ENCODE measurements around the gene CFAP69. TPM values are rescaled to one million over a fixed set of nuclear protein-coding genes. Genes with fewer than 3 reads are reported as not detected.

The CFAP69 gene
- total RNA-seq, 1 experiment from 2014 or later: 3.4 TPM

GRCh38 chr7:90227259-90227658 lies 17.7 kb upstream of the CFAP69 start (continued):
- TF ChIP-seq PRDM15 (CRISPR knock-in tag; IDR thresholded peaks at IDR 0.05): no peak
- TF ChIP-seq ZMAT4 (CRISPR knock-in tag; IDR thresholded peaks at IDR 0.05): no peak
- TF ChIP-seq CREM (CRISPR knock-in tag; IDR thresholded peaks at IDR 0.05): no peak
- no peak for TF ChIP-seq KAT7 (CRISPR knock-in tag; IDR thresholded peaks at IDR 0.05; ENCODE audit: borderline replicate concordance)
- TF ChIP-seq USF2 (CRISPR knock-in tag; IDR thresholded peaks at IDR 0.05): no peak
- TF ChIP-seq, protein P1, sequence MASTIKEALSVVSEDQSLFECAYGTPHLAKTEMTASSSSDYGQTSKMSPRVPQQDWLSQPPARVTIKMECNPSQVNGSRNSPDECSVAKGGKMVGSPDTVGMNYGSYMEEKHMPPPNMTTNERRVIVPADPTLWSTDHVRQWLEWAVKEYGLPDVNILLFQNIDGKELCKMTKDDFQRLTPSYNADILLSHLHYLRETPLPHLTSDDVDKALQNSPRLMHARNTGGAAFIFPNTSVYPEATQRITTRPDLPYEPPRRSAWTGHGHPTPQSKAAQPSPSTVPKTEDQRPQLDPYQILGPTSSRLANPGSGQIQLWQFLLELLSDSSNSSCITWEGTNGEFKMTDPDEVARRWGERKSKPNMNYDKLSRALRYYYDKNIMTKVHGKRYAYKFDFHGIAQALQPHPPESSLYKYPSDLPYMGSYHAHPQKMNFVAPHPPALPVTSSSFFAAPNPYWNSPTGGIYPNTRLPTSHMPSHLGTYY (CRISPR knock-in tag; IDR thresholded peaks at IDR 0.05): no peak
- TF ChIP-seq ZNF396 (CRISPR knock-in tag; IDR thresholded peaks at IDR 0.05; ENCODE audit: borderline replicate concordance): no peak
- TF ChIP-seq, protein P2, sequence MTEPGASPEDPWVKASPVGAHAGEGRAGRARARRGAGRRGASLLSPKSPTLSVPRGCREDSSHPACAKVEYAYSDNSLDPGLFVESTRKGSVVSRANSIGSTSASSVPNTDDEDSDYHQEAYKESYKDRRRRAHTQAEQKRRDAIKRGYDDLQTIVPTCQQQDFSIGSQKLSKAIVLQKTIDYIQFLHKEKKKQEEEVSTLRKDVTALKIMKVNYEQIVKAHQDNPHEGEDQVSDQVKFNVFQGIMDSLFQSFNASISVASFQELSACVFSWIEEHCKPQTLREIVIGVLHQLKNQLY (CRISPR knock-in tag; IDR thresholded peaks at IDR 0.05): no peak
- no peak for TF ChIP-seq NR2C2 (CRISPR knock-in tag; IDR thresholded peaks at IDR 0.05)
- no peak for TF ChIP-seq OVOL2 (CRISPR knock-in tag; IDR thresholded peaks at IDR 0.05; ENCODE audit: borderline replicate concordance)
- TF ChIP-seq GTF2I (CRISPR knock-in tag; conservative IDR thresholded peaks at IDR 0.05): no peak

GRCh38 chr7:90229682-90230081 lies 15.3 kb upstream of the CFAP69 start:
- peak overlapping the region; percentile 24; the same call in 1 of the 2 replicates for H3K27ac Mint-ChIP-seq

DNA sequence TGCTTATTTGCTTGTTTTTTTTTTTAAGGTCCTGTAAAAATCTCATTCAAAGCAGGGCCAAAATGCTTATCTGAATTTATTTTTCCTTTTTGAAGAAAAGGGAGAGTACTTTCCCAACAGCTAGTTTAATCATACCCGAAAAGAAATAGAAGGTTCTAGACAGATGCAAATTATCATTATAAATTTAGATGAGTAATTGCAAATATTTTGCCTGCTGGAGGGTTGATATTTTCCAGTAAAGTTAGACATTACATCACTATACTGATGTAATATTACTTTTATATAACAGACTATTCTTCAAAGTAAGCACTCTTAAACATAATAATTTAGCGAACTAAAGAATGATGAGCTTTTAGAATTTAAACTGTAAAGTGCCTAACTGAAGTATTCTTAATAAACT lies 14.1 kb upstream of the CFAP69 start:
- DNase-seq (ENCODE audit: low spot score): no peak
- TF ChIP-seq FOXK1 (CRISPR knock-in tag; IDR thresholded peaks at IDR 0.05): no peak
- TF ChIP-seq JUN (CRISPR knock-in tag; IDR thresholded peaks at IDR 0.05): no peak
- TF ChIP-seq MYBL2 (CRISPR knock-in tag; IDR thresholded peaks at IDR 0.05): no peak
- TF ChIP-seq ESRRA (CRISPR knock-in tag; IDR thresholded peaks at IDR 0.05; ENCODE audit: borderline replicate concordance): no peak
- no peak for TF ChIP-seq MXD4 (CRISPR knock-in tag; IDR thresholded peaks at IDR 0.05; ENCODE audit: borderline replicate concordance)
- no peak for TF ChIP-seq ZMAT4 (CRISPR knock-in tag; IDR thresholded peaks at IDR 0.05)
- no peak for TF ChIP-seq CREM (CRISPR knock-in tag; IDR thresholded peaks at IDR 0.05)
- TF ChIP-seq CTCF (IDR thresholded peaks at IDR 0.05): no peak
- no peak for TF ChIP-seq KAT7 (CRISPR knock-in tag; IDR thresholded peaks at IDR 0.05; ENCODE audit: borderline replicate concordance)
- Mint-ChIP-seq H3K36me3 (peaks cover 3% of the 10 kb centered on the region; the same call in 1 of the 2 replicates), H3K27me3 (ENCODE audit: low read depth) (no peaks in the 10 kb centered on the region), H3K4me3 (no peak overlapping the region), H3K4me1 (peaks cover 8% of the 10 kb centered on the region), H3K27ac (no peak overlapping the region), H3K9me3 (no peaks in the 10 kb centered on the region)
- ChIA-PET POLR2A (no interaction called here), CTCF (no interaction called here)
- ATAC-seq: no peak

More at GRCh38 chr7:90229682-90230081, 15.3 kb upstream of the CFAP69 start:
- H3K4me1 Mint-ChIP-seq: peaks cover 18% of the 10 kb centered on the region
- H3K36me3 Mint-ChIP-seq: peaks cover 3% of the 10 kb centered on the region; the same call in 1 of the 2 replicates
- no peak for DNase-seq (ENCODE audit: low spot score)
- no peak overlapping the region for H3K4me3 Mint-ChIP-seq
- POLR2A ChIA-PET: no interaction called here
- H3K9me3 Mint-ChIP-seq: no peaks in the 10 kb centered on the region
- ATAC-seq: no peak
- CTCF ChIA-PET: no interaction called here
- no peaks in the 10 kb centered on the region for H3K27me3 Mint-ChIP-seq (ENCODE audit: low read depth)
- TF ChIP-seq, protein P3, sequence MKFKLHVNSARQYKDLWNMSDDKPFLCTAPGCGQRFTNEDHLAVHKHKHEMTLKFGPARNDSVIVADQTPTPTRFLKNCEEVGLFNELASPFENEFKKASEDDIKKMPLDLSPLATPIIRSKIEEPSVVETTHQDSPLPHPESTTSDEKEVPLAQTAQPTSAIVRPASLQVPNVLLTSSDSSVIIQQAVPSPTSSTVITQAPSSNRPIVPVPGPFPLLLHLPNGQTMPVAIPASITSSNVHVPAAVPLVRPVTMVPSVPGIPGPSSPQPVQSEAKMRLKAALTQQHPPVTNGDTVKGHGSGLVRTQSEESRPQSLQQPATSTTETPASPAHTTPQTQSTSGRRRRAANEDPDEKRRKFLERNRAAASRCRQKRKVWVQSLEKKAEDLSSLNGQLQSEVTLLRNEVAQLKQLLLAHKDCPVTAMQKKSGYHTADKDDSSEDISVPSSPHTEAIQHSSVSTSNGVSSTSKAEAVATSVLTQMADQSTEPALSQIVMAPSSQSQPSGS (CRISPR knock-in tag; IDR thresholded peaks at IDR 0.05; ENCODE audit: borderline replicate concordance, low read depth): no peak
- TF ChIP-seq, protein P4, sequence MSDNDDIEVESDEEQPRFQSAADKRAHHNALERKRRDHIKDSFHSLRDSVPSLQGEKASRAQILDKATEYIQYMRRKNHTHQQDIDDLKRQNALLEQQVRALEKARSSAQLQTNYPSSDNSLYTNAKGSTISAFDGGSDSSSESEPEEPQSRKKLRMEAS (CRISPR knock-in tag; IDR thresholded peaks at IDR 0.05): no peak
- TF ChIP-seq ZNF121 (CRISPR knock-in tag; IDR thresholded peaks at IDR 0.05): no peak

Data from WTC11 (cell line).